ENCODE data around the gene GHDC. TPM values are rescaled to one million over a fixed set of nuclear protein-coding genes. Genes with fewer than 3 reads are reported as not detected.

Gene GHDC
- total and polyA plus RNA-seq, 2 of the 13 experiments (the other 11 are each of a cell fraction or from before 2014, with no cell fraction given): 15.4 to 22.5 TPM

DNA sequence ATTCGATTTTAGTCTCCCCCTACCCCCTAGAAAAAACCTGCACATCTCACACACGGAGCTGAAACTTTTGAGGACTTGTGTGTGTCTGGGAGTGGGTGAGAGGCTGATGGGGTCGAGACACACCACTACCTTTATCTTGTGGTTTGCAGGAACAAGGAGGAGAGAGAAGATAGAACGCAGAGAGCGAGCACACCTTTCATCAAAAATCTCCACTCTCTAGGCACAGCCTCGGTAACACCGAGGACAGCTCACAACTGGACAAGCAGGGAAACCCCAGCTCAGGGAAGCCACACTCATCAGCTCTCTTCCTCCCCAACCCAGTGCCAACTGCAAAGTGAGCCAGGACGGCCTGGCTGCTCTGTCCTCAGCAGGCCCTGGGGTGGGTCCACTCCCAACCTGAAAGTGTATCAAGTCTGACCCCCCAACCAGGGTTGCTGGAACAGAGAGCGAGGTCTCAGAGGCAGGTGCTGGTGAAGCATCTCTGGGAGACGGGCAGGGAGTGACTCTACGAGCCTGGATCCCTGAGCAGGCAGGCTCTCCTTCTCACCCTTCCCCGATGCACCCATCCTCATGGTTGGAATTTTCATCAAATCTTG is 5.2 kb upstream of the GHDC start:
- intact Hi-C loops (cut with micrococcal nuclease; ENCODE audit: unreplicated experiment) (no loop called here), in situ Hi-C loops (cut with HindIII; ENCODE audit: extremely low pct_ligation_motif_present, low pct_unique_long_range_greater_than_20kb) (no loop called here)
- H3K27me3 ChIP-seq (ENCODE audit: control insufficient read depth in 1 of 2, insufficient read depth in 2 of 2, low read length in 2 of 2): no peaks in the 10 kb centered on the region
- ChIA-PET POLR2A (no interaction called here), CTCF (ENCODE audit: low intra/inter-chr PET ratio, low total read pairs) (no interaction called here)
- ATAC-seq (no peak), FAIRE-seq (no peak), DNase-seq (ENCODE audit: low spot score) (no peak)
- H3K4me3 ChIP-seq (replicated peaks in 1 of 3; ENCODE audit: insufficient read depth in 1 of 3, low read depth in 2 of 3, low read length in 3 of 3): no peak overlapping the region
- H3K36me3 ChIP-seq (replicated peaks in 1 of 2; ENCODE audit: control insufficient read depth in 1 of 2, insufficient read depth in 2 of 2, low read length in 2 of 2): peaks cover 3 to 12% of the 10 kb centered on the region in 2 experiments; a peak in 4 of 5 replicates
- no peak overlapping the region for H2AFZ ChIP-seq (ENCODE audit: low read length)
- H3K27ac ChIP-seq (ENCODE audit: extremely low read length, insufficient read depth, low read length): no peak overlapping the region
- no peak overlapping the region for H3K9ac ChIP-seq (ENCODE audit: insufficient read depth, low read depth, low read length)
- no peaks in the 10 kb centered on the region for H4K20me1 ChIP-seq (ENCODE audit: insufficient read depth, low read length)
- 88% methylated on average over 11 of the region's 12 CpGs for WGBS (ENCODE audit: low lambda C conversion rate)
- TF ChIP-seq ARNTL (CRISPR knock-in tag; IDR thresholded peaks at IDR 0.05) (no peak), MAF1 (CRISPR knock-in tag; IDR thresholded peaks at IDR 0.05; ENCODE audit: borderline replicate concordance) (no peak), ARNT2 (CRISPR knock-in tag; IDR thresholded peaks at IDR 0.05; ENCODE audit: low read depth) (no peak), TSC22D2 (CRISPR knock-in tag; IDR thresholded peaks at IDR 0.05; ENCODE audit: borderline replicate concordance) (no peak), BRCA1 (CRISPR knock-in tag; IDR thresholded peaks at IDR 0.05) (no peak), ZNF703 (CRISPR knock-in tag; IDR thresholded peaks at IDR 0.05; ENCODE audit: borderline replicate concordance) (no peak), NR2C2 (CRISPR knock-in tag; IDR thresholded peaks at IDR 0.05; ENCODE audit: borderline replicate concordance) (no peak), ZNF282 (IDR thresholded peaks at IDR 0.05; ENCODE audit: partially characterized antibody) (no peak), TBL1XR1 (IDR thresholded peaks at IDR 0.05; ENCODE audit: borderline replicate concordance, low read length, partially characterized antibody) (no peak), ZNF432 (CRISPR knock-in tag; IDR thresholded peaks at IDR 0.05; ENCODE audit: borderline replicate concordance) (no peak), MAFG (CRISPR knock-in tag; IDR thresholded peaks at IDR 0.05) (no peak)
- TF ChIP-seq, protein P1, sequence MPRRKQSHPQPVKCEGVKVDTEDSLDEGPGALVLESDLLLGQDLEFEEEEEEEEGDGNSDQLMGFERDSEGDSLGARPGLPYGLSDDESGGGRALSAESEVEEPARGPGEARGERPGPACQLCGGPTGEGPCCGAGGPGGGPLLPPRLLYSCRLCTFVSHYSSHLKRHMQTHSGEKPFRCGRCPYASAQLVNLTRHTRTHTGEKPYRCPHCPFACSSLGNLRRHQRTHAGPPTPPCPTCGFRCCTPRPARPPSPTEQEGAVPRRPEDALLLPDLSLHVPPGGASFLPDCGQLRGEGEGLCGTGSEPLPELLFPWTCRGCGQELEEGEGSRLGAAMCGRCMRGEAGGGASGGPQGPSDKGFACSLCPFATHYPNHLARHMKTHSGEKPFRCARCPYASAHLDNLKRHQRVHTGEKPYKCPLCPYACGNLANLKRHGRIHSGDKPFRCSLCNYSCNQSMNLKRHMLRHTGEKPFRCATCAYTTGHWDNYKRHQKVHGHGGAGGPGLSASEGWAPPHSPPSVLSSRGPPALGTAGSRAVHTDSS (CRISPR knock-in tag; conservative IDR thresholded peaks at IDR 0.05): no peak
- TF ChIP-seq, protein P2, sequence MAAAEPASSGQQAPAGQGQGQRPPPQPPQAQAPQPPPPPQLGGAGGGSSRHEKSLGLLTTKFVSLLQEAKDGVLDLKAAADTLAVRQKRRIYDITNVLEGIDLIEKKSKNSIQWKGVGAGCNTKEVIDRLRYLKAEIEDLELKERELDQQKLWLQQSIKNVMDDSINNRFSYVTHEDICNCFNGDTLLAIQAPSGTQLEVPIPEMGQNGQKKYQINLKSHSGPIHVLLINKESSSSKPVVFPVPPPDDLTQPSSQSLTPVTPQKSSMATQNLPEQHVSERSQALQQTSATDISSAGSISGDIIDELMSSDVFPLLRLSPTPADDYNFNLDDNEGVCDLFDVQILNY (CRISPR knock-in tag; conservative IDR thresholded peaks at IDR 0.05): no peak
- no peak overlapping the region for H3K4me2 ChIP-seq (ENCODE audit: low read depth, low read length)
- peaks cover 20% of the 10 kb centered on the region for H3K4me1 ChIP-seq (ENCODE audit: insufficient read depth, low read length)
- no peaks in the 10 kb centered on the region for H3K9me3 ChIP-seq (ENCODE audit: low read length)
- no peaks in the 10 kb centered on the region for H3K79me2 ChIP-seq (ENCODE audit: insufficient read depth, low read length)
- no TSS peak for BruUV-seq (replicated peaks)
